ENCODE measurements around the gene PLCH2.

GRCh38 chr1:2431103-2431502, 45.0 kb upstream of the PLCH2 start:
- no peak for TF ChIP-seq SIN3A (IDR thresholded peaks at IDR 0.05; ENCODE audit: borderline replicate concordance in 2 of 2, control insufficient read depth in 1 of 2, low read depth in 2 of 2, low read length in 2 of 2)
- TF ChIP-seq NFYB (IDR thresholded peaks at IDR 0.05; ENCODE audit: extremely low read depth, insufficient read length) = no peak
- no peak for TF ChIP-seq ZNF780A (CRISPR knock-in tag; IDR thresholded peaks at IDR 0.05)
- no peak for TF ChIP-seq ZNF121 (CRISPR knock-in tag; conservative IDR thresholded peaks at IDR 0.05)
- no peak for TF ChIP-seq YBX1 (IDR thresholded peaks at IDR 0.05)
- no peak for TF ChIP-seq RBM34 (IDR thresholded peaks at IDR 0.05; ENCODE audit: borderline replicate concordance, insufficient read depth, low read length)
- no peak for TF ChIP-seq NFXL1 (CRISPR knock-in tag; IDR thresholded peaks at IDR 0.05)
- no peak for TF ChIP-seq CREM (IDR thresholded peaks at IDR 0.05; ENCODE audit: low read depth)
